GM19324 (cell line): ENCODE results near the gene KCNH5.

Experiments used
- ATAC-seq: cut with Tn5 transposase; IDR thresholded peaks from one replicate; pipeline ENCODE4 v1.9.1; 2021; ENCODE audit warnings: mild to moderate bottlenecking, moderate library complexity; ENCODE audit not compliant: unreplicated experiment, low FRiP score

The KCNH5 gene

GRCh38 chr14:62691647-62692489, 353.4 kb downstream of the KCNH5 start:
- ATAC-seq = no peak

- no peak for ATAC-seq
Observed at GRCh38 chr14:62689733-62690132, 355.5 kb downstream of the KCNH5 start.

DNA sequence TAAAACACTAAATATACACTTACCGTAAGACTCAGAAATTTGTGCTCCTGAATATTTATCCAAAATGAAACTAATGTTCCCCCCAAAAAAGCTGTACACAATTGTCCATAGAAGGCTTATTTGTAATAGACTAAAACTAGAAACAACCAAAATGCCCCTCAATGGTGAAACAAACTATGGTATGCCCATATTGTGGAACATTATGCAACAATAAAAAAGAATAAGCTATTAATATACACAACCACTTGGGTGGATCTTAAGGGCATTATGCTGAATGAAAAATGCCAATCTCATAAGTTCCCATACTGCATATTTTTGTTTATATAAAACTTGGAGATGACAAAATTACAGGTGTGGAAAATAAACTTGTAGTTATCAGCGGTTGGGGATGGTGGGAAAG, 357.4 kb downstream of the KCNH5 start:
- no peak for ATAC-seq

- no peak for ATAC-seq
Observed at GRCh38 chr14:62684376-62684775, 360.9 kb downstream of the KCNH5 start.

DNA sequence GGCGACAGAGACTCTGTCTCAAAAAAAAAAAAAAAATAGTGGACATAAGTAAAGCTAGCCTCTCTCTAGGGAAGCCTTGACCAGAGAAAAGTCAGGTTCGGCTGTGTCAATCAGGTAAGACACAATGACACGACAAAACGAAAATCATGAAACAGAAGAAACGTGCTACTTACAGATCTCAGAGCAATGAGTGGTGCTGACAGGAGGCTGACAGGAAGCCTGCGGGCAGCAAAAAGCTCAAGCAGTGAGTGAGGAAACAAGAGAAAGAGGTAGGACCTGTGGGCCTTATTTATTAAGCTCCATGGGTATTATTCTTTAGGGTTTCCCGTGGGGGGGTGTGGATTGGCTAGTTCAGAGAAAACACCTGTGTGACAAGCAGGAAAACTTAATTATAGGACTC, 363.1 kb downstream of the KCNH5 start:
- ATAC-seq = no peak

DNA sequence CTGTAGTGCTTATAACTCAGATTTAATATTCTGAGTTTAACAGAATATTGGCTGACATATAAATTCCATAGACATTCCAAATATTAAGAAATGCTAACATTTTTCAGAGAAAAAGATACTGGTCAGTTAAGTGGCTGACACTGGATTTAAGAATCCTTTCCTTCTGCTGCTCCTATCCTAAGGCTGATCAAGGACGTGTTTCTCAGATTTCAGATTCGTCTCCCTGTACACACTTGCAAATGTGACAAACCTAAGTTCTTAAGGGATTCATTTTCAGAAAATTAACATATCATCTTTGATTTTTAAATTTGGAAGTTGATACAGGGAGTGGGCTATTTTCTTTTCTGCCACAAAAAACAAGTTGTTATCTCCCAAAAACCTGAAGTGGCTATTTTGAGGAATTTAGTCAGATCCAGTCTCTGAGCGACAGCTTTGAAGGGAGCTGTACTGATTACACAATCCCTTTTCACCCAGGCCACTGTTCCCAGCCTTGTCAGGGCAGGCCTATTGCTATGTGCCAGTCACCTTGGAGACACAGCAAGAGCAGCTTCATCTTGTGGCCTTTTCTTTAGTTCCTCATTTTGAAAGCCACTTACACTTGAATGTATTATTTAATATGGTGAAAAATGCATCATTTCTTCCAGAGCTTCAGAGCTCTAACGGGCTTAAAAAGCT, 370.6 kb downstream of the KCNH5 start:
- no peak for ATAC-seq

- ATAC-seq = no peak
Observed at GRCh38 chr14:62673014-62673755, 372.1 kb downstream of the KCNH5 start.

DNA sequence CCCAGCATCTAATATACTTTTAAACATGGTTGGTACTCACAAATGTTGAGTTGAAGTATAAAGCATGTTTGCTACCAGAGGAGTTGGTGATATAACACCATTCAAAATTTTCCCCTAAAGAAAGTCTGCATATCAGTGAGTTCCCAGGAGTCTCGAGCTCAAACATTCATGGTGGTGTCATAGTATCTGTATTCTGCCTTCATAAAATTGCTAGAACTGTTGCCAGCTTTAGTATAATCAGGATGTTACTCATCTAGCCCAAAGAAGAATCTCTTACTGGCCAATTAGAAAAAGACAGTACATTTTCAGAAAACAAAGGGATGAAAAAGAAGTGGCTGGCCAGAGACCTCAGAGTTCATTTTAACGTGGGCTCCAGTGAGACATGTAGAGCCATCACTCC, 374.7 kb downstream of the KCNH5 start:
- no peak for ATAC-seq

- ATAC-seq = no peak
Observed at GRCh38 chr14:62667421-62667914, 377.8 kb downstream of the KCNH5 start.

DNA sequence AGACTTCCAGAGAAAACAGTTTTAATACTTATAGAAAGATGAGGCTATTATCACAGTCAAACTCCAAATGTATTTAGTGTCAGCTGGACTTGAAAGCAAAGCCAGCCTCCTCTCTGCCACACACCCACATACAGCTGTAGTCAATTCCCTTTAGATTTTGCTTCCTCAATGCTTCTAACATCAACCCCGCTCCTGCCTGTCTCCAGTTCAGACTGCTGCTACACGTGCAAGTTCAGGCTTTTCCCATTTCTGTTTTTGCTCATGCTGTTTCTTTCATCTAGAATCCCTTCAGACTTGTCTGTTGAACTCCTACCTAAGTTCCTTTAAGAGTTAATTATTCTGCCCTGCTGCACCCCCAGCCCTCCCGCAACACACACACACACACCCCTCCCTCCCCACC, 380.0 kb downstream of the KCNH5 start:
- no peak for ATAC-seq

GRCh38 chr14:62663456-62663821, 381.8 kb downstream of the KCNH5 start:
- ATAC-seq = no peak

DNA sequence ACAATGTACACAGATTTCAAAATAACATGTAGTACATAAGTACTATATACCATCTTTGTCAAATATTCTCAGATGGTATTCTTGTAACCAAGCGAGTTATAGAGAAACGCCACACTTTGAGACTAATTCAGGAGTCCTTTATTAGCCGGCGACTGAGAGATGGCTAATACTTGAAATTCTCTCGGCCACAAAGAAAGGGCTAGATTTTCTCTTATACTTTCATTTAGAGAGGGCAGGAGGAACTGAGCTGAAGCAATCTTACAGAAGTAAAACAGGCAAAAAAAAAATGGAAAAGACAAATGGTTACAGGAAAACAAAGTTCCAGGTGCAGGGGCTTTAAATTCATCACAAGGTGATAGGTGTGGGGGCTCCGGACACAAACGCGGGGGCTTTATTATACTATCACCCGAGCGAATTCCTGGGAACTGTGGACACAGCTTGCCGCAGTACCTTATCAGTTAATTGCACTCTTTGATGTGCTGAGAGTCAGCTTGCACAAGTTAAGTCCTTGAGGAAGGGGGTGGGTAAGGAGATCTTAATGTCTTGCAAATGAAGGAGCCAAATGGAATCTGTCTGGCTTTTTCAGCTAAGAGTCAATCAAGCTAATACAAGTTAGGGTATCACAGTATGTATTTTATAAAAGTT, 382.3 kb downstream of the KCNH5 start:
- ATAC-seq = no peak

DNA sequence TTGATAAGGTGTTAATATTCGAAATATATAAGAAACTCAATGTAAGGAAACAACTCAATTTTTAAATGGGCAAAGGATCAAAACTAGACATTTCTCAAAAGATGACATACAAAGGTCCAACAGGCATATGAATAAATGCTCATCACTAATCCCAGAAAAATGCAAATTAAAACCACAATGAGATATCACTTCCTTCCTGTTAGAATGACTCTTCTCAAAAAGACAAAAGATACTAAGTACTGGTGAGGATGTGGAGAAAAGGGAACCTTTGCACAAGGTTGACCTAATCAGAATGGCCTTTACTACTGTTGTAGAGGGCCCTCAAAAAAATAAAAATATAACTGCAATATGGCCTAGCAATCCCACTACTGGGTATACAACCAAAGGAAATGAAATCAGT, 383.4 kb downstream of the KCNH5 start:
- no peak for ATAC-seq

- ATAC-seq = no peak
Observed at GRCh38 chr14:62658631-62659030, 386.6 kb downstream of the KCNH5 start.

DNA sequence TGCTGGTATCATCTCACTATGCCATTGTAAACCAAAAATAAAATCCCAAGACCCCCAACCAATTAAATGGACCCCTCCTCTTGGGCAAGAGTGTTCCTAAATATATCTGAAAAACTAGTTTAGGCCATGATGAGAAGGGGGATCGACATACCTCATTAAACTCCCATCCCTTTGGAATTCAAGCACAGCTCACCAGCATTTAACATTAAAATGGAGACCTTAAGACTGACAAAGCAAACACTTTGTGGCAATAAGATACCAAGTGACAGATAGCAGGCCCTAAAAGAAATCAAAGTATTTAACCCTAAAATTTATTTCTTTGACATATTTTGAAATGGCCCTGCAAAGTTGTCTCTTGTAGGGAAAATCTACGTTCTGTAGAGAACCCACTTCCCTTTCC, 387.9 kb downstream of the KCNH5 start:
- no peak for ATAC-seq

DNA sequence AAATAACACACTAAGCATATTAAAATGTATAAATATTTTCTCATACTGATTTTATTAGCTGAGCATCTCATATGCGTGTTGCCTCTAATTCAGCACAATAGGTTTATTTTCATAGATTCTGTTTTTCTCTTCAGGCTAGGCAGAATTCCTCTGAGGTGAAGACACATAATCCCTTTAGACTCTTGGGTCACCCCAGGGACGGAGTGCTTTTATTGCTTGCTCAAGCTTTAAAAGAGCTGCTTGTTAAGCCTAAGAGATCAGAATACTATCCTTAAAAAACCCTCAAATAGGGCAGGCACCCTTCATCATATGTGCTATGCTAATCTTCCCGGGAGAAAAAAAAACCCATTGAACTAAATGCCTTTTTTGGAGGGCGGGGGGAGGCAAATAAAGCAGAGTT, 390.1 kb downstream of the KCNH5 start:
- ATAC-seq = no peak

DNA sequence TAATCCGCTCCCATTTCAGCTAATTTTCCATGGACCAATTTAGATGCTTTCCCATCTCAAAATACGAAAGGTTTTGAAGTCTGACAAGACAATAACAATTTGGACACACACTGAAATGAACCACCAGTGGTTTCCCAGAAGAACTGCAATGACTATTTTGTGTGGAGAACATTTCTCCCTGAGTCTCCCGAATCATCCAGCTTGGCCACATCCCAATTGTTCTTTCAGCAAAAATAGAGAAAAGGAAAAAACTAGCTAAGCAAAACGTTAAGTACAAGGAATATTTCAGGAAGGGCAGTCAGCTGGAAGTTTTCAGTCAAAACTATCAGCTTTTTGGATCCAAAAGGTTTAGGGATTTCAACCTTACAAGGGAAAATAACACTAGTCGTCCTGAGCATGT, 390.6 kb downstream of the KCNH5 start:
- ATAC-seq = no peak
